ENCODE data around the gene CFAP46.
"Not testable (repeated sequence)": the region's sequence is repeated elsewhere in the genome, so short reads cannot be mapped to it uniquely, and the experiment has no call there.

Gene CFAP46

GRCh38 chr10:132798403-132798802 lies 144.0 kb downstream of the CFAP46 start:
- DNase-seq (ENCODE audit: low read depth): no peak
- TF ChIP-seq CTCF (IDR thresholded peaks at IDR 0.05; ENCODE audit: control insufficient read depth, insufficient read depth, low read depth, low read length, missing control alignments): no peak
- no peak overlapping the region for H3K4me3 ChIP-seq (ENCODE audit: control insufficient read depth, low read depth, low read length)

GRCh38 chr10:132797986-132798385 lies 144.4 kb downstream of the CFAP46 start:
- DNase-seq (ENCODE audit: low read depth); H3K4me3 ChIP-seq (ENCODE audit: control insufficient read depth, low read depth, low read length): not testable (repeated sequence)

- TF ChIP-seq CTCF (IDR thresholded peaks at IDR 0.05; ENCODE audit: control insufficient read depth, insufficient read depth, low read depth, low read length, missing control alignments): no peak
- no peak overlapping the region for H3K4me3 ChIP-seq (ENCODE audit: control insufficient read depth, low read depth, low read length)
- no peak for DNase-seq (ENCODE audit: low read depth)
Observed at GRCh38 chr10:132796846-132797245, 145.5 kb downstream of the CFAP46 start.

- H3K4me3 ChIP-seq (ENCODE audit: control insufficient read depth, low read depth, low read length): no peak overlapping the region
- no peak for DNase-seq (ENCODE audit: low read depth)
- TF ChIP-seq CTCF (IDR thresholded peaks at IDR 0.05; ENCODE audit: control insufficient read depth, insufficient read depth, low read depth, low read length, missing control alignments): no peak
Observed at GRCh38 chr10:132793871-132794849, 148.2 kb downstream of the CFAP46 start.

GRCh38 chr10:132793213-132793612 lies 149.2 kb downstream of the CFAP46 start:
- no peak overlapping the region for H3K4me3 ChIP-seq (ENCODE audit: control insufficient read depth, low read depth, low read length)
- DNase-seq (ENCODE audit: low read depth): no peak
- no peak for TF ChIP-seq CTCF (IDR thresholded peaks at IDR 0.05; ENCODE audit: control insufficient read depth, insufficient read depth, low read depth, low read length, missing control alignments)

- no peak for DNase-seq (ENCODE audit: low read depth)
- TF ChIP-seq CTCF (IDR thresholded peaks at IDR 0.05; ENCODE audit: control insufficient read depth, insufficient read depth, low read depth, low read length, missing control alignments): no peak
Observed at GRCh38 chr10:132792796-132793195, 149.6 kb downstream of the CFAP46 start.

GRCh38 chr10:132792099-132792498 lies 150.3 kb downstream of the CFAP46 start:
- not testable (repeated sequence) for H3K4me3 ChIP-seq (ENCODE audit: control insufficient read depth, low read depth, low read length); DNase-seq (ENCODE audit: low read depth)

More at GRCh38 chr10:132792796-132793195, 149.6 kb downstream of the CFAP46 start:
- H3K4me3 ChIP-seq (ENCODE audit: control insufficient read depth, low read depth, low read length): no peak overlapping the region
